Measurements from ENCODE around the gene UNC5B.
"Not testable (repeated sequence)": the region's sequence is repeated elsewhere in the genome, so short reads cannot be mapped to it uniquely, and the experiment has no call there.

UNC5B gene

DNA sequence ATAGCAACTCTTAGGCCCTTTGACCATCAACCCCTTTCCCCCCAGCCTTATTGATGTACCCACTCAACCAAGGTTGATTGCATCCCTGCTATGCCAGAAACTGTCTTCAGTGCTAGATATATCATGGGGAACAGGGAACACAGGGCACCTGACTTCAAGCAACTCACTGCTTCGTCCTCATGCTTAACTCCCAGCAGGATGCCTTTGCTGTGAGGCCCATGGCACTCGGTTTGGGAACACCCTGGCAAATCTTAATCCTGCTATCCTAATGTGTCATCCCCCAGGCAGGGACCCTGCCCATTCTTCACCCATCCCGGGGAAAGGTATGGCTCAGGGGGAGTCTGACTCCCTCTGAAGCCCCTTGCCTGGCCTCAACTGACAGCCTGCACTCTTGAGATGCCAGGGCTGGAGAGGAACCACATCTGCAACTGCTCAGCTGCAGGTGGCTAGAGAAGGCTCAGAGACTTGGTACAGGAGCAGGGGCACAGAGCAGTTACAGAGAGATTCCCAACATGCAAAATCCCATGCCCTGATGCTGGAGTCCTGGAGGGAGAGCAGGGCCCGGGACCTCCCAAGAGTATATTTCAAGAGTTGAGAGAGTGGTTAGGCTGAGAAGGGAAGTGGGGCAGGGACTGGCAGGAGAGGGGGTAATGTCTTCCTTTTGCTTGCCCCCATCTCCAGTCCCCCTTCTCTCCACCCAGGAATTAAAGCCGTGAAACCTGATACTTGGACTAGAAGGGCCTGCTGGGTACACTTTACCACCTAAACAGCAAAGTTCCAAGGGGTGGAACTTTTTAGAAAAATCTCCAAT lies 2.4 kb upstream of the UNC5B start:
- DNase-seq (ENCODE audit: low spot score), result no peak

GRCh38 chr10:71210542-71210871 lies 1.9 kb upstream of the UNC5B start:
- no peak for DNase-seq (ENCODE audit: low spot score)

DNA sequence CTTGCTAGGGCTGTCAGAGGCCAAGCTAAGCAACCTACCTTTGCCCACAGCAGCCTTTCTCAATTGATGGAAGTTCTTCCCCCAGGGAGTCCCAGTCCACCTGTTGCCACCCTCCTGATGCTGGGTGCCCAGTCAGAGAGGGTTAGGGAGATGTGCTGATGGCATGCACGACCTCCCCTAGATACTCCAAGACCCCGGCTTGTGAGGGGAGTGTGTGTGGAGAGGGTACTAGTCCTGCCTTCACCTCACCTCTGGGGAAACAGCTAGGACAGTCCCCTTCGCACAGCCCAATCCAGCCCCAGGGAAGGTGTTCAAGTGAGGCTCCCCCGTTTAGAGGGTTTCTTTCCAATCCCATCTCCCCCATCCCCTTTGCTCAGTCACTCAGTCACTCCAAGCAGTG lies 1.3 kb upstream of the UNC5B start:
- DNase-seq (ENCODE audit: low spot score), result no peak

- DNase-seq (ENCODE audit: low spot score), result no peak
Measured at GRCh38 chr10:71211775-71212317, 524 bp upstream of the UNC5B start.

DNA sequence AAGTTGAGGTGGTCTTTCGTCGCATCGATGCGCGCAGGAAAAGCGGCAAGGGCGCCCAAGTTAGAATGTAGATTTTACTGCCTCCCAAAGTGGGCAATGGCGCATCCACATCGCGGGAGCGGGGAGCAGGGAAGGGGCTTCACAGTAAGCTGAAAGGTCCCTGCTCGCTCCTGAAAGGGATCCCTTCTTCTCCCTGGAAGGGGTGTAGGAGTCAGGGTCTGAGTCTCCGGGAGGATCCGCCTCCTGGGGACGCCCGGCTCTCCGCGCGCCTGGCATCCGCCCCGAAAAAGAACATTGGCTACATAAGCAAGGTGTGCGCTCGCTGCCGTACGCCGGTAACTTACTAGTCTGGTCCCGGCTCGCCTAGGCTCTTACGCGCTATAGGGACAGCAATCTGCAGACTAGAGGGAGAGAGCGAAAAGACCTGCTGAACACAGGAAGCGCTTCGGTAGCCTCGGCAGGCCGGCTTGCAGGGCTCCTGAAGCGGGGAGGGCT lies 804 bp downstream of the UNC5B start:
- DNase-seq (ENCODE audit: low spot score), result peak; percentile 45

DNA sequence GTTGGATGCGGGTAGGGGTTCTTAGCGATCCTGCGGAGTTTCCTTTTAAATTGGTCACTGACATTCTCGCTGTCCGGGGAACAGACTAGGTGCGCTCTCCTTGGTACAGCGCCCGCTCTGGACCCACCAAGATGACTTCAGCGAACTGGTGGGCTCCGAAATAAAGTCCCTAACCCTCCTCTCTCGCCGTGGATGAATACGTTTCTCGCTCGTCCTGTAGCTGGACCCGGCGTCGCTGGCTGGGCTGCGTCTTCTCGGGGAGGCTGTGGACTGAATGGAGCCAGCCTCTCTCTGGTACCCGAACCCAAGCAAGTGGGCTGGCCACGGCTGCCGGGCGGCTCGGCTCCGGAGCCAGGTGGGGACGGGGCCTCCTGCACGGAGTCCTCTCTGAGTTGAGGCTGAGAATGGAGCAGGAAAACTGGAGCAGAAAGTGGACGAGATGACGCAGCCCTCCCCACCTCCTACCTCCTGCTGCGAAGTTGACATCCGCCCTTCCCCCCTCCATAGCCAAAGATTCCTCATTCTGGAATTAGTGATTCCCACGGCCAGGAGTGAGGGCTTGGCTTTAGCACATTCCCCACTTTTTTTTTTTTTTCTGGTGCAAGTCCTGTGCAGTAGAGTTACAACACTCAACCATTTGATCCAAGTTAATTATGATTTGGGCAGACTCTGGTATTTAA lies 1.5 kb downstream of the UNC5B start:
- no peak for DNase-seq (ENCODE audit: low spot score)

DNA sequence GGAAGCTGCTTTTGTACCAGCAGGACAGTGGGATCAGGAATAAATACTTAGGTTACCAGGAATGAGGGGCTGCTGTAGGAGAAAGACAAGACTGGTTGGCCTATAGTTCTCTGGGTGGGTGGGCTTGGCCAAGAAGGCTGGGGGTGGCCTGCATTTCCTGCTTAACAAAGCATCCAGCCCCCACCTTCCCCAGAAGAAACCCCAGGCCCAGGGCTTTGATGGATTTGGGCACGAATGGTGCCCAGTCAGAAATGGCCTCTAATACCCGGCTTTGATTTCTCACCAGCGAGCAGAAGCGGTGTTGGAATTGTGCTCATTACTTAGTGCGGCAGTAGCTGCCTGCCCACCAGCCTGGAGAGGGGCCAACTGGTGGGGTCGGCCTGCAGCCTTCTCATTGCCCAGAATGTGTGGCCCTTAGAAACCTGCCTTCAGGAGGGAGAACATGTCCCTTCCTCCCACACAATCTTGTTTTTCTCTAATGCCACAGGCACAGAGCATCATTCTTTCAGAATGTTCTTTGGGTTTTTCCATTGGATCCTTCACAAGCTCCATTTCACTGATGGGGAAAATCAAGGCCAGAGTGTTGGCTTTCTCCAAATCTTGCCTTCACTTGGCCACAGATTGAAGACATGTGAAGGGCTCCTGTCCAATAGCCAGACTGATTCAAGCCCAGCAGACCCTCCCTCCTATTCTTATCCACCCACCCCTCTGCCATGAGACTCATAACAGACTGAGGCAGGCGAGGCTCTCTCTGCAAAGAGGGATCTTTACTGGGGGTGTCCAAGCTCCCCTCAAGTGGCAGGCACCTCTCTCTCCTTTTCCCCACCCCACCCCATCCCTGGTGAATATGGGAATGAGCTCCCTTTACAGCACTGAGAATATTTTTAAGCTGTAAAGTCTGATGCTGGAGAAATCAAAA lies 2.5 kb downstream of the UNC5B start:
- DNase-seq (ENCODE audit: low spot score), result no peak

GRCh38 chr10:71216363-71216695 lies 4.0 kb downstream of the UNC5B start:
- DNase-seq (ENCODE audit: low spot score), result no peak

DNA sequence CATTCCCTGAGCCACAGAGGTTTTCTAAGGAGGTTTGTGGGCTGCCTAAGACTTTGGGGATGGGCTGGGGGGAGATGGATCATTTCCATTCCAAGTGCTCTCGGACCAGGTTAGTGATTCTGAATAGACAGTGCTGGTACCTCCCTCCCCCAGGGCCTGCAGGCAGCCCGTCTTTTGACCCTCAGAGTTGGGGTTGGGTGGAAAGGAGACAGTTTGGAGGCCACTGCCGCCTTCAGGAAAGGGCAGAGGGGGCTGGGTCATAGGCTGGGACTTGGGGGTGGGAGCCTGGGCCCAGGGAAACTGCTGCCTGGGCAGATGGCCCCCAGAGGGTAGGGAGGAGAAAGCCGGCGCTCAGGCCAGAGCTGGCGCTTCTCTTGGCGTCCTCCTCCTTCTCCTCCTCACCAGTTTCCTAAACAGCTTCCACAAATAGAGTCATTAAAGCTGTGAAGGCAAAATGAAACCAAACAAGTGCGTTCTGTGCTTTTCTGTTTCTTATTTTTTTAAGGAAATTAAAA lies 4.4 kb downstream of the UNC5B start:
- DNase-seq (ENCODE audit: low spot score), result no peak

DNA sequence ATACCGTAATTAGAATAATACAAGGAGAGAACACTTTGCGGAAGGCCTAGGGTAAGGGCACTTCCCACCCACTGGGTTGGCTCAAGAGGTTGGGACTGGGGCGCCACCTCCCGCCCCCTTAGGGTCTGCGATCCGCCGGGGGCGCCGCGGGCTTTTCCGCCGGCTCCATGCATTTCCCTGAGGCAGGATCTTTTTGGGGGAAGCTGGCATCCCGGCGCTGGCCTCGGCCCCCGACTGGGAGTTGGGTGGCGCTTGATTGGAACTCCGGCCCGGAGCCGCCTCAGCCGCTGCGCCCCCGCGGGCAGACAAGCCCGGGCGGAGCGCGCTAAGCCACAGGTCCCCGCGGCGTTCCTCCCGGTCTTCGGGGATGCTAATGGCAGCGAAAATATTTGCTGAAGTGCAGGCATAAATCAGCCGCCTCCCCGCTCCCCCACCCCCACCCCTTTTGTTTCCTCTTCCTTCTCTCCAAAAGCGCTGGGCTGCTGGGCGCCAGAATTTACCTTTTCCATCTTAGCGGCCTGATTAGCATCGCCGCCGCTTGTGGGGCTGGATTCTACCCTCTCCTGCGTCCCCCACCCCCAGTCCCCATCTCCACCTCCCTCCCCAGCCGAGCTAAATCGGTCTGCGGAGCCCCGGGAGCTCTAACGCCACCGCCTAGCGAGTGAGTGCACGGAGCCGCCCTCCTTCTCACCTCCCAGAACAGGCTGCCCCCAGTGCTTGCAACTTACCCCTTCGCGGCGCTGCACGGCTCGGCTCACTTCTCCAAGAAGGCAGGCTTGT lies 5.1 kb downstream of the UNC5B start:
- no peak for DNase-seq (ENCODE audit: low spot score)

DNA sequence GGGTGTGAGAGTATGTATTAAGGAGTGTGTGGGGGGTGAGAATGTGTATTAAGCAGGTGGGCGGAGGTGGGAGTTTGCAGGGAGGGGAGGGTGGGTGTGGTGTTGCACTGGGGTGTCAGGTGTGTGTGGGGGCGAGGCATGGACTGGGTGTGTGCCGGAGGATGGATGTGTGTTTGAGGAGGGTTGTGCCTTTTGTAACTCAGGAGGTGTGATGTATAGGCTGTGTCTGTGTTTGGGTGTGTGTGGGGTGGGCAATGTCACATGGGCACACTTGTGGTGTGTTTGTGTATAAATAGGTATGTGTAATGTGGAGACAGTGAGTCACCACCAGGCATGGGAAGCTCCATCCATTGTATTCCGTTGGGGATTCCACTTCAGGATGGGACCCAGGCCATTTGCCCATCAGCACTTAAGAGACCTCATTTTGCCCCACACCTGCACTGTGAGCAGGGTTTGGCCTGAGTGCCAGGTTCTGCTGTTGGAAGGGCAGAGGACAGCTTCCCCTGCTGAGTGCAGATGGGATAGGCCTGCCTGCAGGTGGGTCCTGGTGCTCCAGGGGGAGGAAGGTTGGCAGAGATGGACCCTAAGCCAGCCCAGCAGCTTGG lies 5.8 kb downstream of the UNC5B start:
- DNase-seq (ENCODE audit: low spot score), result no peak

DNA sequence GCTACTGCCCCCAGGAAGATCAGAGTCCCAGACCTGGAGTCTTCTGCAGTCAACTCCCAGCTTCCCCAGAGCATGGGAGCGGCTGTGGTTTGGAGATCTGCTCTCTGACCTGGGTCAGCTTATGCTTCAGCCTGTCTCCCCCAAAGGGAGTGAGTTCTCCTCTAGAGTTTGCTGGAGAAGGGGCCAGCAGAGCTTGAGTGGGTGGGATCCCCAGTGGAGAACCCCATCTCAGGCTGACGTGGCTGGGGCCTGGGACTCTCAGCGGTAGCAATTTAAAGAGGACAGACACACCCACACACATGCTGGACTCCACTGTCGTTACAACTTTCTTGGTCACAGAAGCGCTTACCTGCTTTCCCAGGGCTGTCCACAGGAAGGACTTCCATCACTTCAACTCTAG lies 6.3 kb downstream of the UNC5B start:
- no peak for DNase-seq (ENCODE audit: low spot score)

DNA sequence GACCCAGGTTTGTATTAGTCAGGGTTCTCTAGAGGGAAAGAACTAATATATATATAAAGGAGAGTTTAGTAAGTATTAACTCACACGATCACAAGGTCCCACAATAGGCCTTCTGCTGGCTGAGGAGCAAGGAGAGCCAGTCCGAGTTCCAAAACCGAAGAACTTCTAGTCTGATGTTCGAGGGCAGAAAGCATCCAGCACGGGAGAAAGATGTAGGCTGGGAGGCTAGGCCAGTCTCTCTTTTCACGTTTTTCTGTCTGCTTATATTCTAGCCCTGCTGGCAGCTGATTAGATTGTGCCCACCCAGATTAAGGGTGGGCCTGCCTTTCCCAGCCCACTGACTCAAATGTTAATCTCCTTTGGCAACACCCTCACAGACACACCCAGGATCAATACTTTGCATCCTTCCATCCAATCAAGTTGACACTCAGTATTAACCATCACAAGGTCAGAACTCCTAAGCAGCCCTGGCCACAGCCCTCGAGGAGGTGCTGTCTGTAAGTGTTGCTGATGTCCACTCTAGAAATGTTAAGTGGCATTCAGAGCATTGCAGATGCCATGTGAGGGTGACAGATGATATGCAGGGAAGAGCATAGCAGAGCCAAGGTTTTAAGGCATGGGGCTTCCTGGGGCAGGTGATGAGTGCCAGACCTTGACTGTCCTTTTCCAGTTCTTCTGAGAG lies 7.0 kb downstream of the UNC5B start:
- not testable (repeated sequence) for DNase-seq (ENCODE audit: low spot score)

- DNase-seq (ENCODE audit: low spot score), result no peak
Measured at GRCh38 chr10:71219918-71220688, 7.7 kb downstream of the UNC5B start.

- no peak for DNase-seq (ENCODE audit: low spot score)
Measured at GRCh38 chr10:71220689-71221540, 8.5 kb downstream of the UNC5B start.

DNA sequence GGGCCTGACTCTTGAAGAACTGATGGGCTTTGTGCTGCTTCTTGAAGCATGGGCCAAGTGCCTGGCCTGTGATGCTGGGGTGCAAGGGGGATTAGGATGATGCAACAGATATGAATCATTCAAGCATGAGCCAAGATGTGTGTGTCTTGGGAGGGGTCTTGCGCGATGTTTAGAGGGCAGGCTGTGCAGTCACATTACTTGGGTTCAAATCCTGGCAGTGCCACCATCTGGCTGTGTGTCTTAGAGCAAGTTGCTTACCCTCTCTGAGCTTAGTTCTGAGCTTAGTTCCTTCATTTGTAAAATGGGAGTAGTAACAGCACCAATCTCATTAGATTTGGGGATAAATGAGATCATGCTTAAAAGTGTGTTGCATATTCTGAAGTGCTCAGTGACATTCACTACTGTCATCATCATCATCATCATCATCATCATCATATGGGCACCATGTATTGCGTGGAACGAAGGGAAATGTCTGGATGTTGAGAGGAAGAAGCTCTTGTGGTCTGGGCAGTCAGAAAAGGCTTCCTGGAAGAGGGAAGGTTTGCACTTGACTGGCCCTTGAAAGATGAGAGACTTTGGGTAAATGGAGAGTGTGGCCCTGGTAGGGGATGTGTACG lies 9.3 kb downstream of the UNC5B start:
- no peak for DNase-seq (ENCODE audit: low spot score)

DNA sequence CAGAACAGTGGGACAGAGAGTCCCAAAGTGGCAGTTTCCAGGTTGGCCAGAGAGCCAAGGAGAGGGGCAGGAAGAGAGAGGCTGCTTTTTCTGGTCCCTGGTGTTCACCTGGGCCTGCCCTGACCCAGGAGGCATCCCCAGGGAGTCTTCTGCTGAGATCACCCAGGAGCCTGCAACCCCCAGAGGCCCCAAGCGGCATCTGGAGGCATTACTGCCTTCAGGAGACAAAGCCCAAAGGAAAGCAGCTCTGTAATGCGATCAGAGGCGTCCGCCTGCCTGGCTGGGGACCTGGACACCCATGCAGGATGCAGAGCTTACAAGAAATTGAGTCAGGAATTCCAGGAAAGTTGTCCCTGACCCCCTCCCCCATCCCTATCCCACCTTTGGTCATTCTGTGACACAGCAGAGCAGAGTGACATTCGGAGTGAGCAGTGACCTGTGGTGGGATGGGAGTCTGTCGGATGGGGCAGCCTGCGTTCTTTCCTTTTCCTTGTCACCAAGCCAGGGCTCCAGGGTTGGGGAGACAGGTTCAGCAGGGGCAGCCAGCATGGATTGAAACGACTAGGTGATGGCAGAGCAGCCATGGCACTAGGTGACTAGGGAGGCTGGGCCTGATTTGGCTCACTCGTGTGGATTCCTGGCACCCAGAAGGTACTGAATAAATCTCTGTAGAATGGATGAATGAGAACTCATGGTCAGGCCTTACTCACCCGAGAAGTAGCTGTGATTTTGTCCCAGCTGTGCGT lies 10.4 kb downstream of the UNC5B start:
- no peak for DNase-seq (ENCODE audit: low spot score)
